Panc1 (cell line): ENCODE data around the gene TSEN15. TPM values are rescaled to one million over a fixed set of nuclear protein-coding genes. Genes with fewer than 3 reads are reported as not detected.
"Not testable (repeated sequence)": the region's sequence is repeated elsewhere in the genome, so short reads cannot be mapped to it uniquely, and the experiment has no call there.

Experiments
- ATAC-seq: fragments of 200-7000 bp; cut with Tn5 transposase; 2 replicates; pipeline ENCODE4 v1.9.1; 2020; ENCODE audit warnings: mild to moderate bottlenecking, moderate library complexity
- BruUV-seq: library from RNA; stranded (reverse); fragments of 400-500 nt; replicated peaks from 2 replicates; lab custom pipeline; 2021; lab: Mats Ljungman, UMichigan
- CTCF ChIA-PET: fragments of 300-600 bp; sonication (Branson Sonifier 250); formaldehyde crosslinking; loops from one replicate; lab custom pipeline; 2022; ENCODE audit warnings: antibody characterized with exemption; lab: Charles Lee
- POLR2A ChIA-PET: fragments of 300-600 bp; sonication (Branson Sonifier 250); formaldehyde crosslinking; loops from one replicate; lab custom pipeline; 2022; ENCODE audit warnings: antibody characterized with exemption; lab: Charles Lee
- DNase-seq: peaks from one replicate; pipeline ENCODE4 v3.0.0-alpha.2; 2010; ENCODE audit warnings: low read depth, low spot score
- H3K27ac ChIP-seq: 2 replicates; pipeline ENCODE4 v1.5.1; 2011; ENCODE audit warnings: mild to moderate bottlenecking, low read length, inconsistent platforms
- H3K27me3 ChIP-seq: fragments of 200-500 bp; sonication (Bioruptor generic); 2 replicates; pipeline ENCODE4 v1.6.0; 2014; ENCODE audit warnings: low read length, inconsistent platforms; ENCODE audit not compliant: control insufficient read depth, insufficient read depth
- H3K36me3 ChIP-seq: fragments of 200-500 bp; sonication (Bioruptor generic); 2 replicates; pipeline ENCODE4 v1.5.1; 2014; ENCODE audit warnings: inconsistent platforms, mild to moderate bottlenecking, low read length, moderate library complexity; ENCODE audit not compliant: control insufficient read depth, insufficient read depth
- H3K4me1 ChIP-seq: 2 replicates; pipeline ENCODE4 v1.5.1; 2011; ENCODE audit warnings: inconsistent platforms, mild to moderate bottlenecking, low read length, moderate library complexity; ENCODE audit not compliant: control insufficient read depth, insufficient read depth
- H3K4me3 ChIP-seq, 2 experiments: 2 replicates each; pipeline ENCODE4 v1.5.1; 2011 to 2012; ENCODE audit warnings: low read depth in 2 of 2, low read length in 2 of 2, mild to moderate bottlenecking in 2 of 2, inconsistent platforms in 1 of 2, moderate library complexity in 1 of 2
- H3K9me3 ChIP-seq: fragments of 200-500 bp; sonication (Bioruptor generic); 2 replicates; pipeline ENCODE4 v1.5.1; 2014; ENCODE audit warnings: low read depth, mild to moderate bottlenecking, inconsistent platforms, low read length, moderate library complexity; ENCODE audit not compliant: control insufficient read depth, insufficient read depth
- POLR2AphosphoS5 ChIP-seq: IDR thresholded peaks from 2 replicates; pipeline ENCODE4 v1.6.1; 2012; ENCODE audit warnings: mild to moderate bottlenecking, low read depth, low read length, moderate library complexity
- SIN3A ChIP-seq: IDR thresholded peaks from 2 replicates; pipeline ENCODE4 v1.6.1; 2012; ENCODE audit warnings: low read depth, mild to moderate bottlenecking, low read length, moderate library complexity, borderline replicate concordance; ENCODE audit not compliant: insufficient read depth
- TCF7L2 ChIP-seq: IDR thresholded peaks from 2 replicates; pipeline ENCODE4 v1.6.1; 2011; ENCODE audit warnings: mild to moderate bottlenecking, low read depth, low read length, inconsistent platforms
- in situ Hi-C: cut with HindIII; loops from 2 replicates; pipeline ENCODE4 v1.10.0; 2016; ENCODE audit warnings: low sequenced_read_pairs, low pct_unique_long_range_greater_than_20kb
- intact Hi-C: fragments of 100-400 bp; cut with micrococcal nuclease; formaldehyde crosslinking; loops from one replicate; pipeline ENCODE4 v1.10.0; 2022; ENCODE audit not compliant: unreplicated experiment
- total RNA-seq: library from RNA; stranded (reverse); gene quantifications from one replicate; pipeline ENCODE4 v1.2.1, GENCODE V29; 2021; ENCODE audit not compliant: unreplicated experiment
- TF ChIP-seq, protein P1 (sequence below), 2 experiments: IDR thresholded peaks; 2 replicates each; pipeline ENCODE4 v1.6.1; 2011 to 2012; ENCODE audit warnings: low read depth in 2 of 2, control low read depth in 1 of 2, low read length in 1 of 2, mild to moderate bottlenecking in 1 of 2, moderate library complexity in 1 of 2; ENCODE audit not compliant: insufficient read depth in 1 of 2
- TF ChIP-seq, protein P2 (sequence below): fragments of 450-650 bp; IDR thresholded peaks from 2 replicates; pipeline ENCODE4 v1.5.1; 2017; ENCODE audit warnings: mild to moderate bottlenecking

Gene TSEN15
- total RNA-seq, 1 experiment from 2014 or later = 31.4 TPM

DNA sequence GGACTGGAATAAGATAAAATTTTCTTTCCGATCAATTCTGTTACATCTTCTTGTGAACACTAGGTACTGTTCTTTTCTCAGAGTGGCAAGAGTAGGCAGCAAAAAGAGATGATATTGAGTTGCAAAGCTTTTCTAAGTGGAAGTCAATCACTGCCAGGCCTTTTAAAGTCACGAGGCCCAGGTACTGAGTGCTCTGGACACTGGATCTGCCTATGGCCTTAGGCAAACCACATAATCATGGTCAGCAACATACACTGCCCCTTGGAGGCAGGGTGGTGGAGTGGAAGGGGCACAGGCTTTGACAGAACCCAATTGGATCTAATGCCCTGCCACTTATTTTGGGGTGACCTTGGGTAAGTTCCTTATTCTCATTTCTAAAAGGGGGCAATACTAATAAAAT lies 41.5 kb downstream of the TSEN15 start:
- Histone ChIP-seq H3K36me3 (no peaks in the 10 kb centered on the region), H3K27me3 (no peaks in the 10 kb centered on the region), H3K4me3 (no peak overlapping the region), H3K27ac (no peak overlapping the region), H3K4me1 (no peaks in the 10 kb centered on the region), H3K9me3 (no peaks in the 10 kb centered on the region)
- ChIA-PET POLR2A (no interaction called here), CTCF (no interaction called here)
- BruUV-seq = no TSS peak
- no peak for DNase-seq
- TF ChIP-seq POLR2AphosphoS5 (no peak), TCF7L2 (no peak), SIN3A (no peak)
- TF ChIP-seq, protein P1, sequence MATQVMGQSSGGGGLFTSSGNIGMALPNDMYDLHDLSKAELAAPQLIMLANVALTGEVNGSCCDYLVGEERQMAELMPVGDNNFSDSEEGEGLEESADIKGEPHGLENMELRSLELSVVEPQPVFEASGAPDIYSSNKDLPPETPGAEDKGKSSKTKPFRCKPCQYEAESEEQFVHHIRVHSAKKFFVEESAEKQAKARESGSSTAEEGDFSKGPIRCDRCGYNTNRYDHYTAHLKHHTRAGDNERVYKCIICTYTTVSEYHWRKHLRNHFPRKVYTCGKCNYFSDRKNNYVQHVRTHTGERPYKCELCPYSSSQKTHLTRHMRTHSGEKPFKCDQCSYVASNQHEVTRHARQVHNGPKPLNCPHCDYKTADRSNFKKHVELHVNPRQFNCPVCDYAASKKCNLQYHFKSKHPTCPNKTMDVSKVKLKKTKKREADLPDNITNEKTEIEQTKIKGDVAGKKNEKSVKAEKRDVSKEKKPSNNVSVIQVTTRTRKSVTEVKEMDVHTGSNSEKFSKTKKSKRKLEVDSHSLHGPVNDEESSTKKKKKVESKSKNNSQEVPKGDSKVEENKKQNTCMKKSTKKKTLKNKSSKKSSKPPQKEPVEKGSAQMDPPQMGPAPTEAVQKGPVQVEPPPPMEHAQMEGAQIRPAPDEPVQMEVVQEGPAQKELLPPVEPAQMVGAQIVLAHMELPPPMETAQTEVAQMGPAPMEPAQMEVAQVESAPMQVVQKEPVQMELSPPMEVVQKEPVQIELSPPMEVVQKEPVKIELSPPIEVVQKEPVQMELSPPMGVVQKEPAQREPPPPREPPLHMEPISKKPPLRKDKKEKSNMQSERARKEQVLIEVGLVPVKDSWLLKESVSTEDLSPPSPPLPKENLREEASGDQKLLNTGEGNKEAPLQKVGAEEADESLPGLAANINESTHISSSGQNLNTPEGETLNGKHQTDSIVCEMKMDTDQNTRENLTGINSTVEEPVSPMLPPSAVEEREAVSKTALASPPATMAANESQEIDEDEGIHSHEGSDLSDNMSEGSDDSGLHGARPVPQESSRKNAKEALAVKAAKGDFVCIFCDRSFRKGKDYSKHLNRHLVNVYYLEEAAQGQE (IDR thresholded peaks at IDR 0.05; ENCODE audit: insufficient read depth in 1 of 2, low read depth in 2 of 2, low read length in 1 of 2) = no peak
- TF ChIP-seq, protein P2, sequence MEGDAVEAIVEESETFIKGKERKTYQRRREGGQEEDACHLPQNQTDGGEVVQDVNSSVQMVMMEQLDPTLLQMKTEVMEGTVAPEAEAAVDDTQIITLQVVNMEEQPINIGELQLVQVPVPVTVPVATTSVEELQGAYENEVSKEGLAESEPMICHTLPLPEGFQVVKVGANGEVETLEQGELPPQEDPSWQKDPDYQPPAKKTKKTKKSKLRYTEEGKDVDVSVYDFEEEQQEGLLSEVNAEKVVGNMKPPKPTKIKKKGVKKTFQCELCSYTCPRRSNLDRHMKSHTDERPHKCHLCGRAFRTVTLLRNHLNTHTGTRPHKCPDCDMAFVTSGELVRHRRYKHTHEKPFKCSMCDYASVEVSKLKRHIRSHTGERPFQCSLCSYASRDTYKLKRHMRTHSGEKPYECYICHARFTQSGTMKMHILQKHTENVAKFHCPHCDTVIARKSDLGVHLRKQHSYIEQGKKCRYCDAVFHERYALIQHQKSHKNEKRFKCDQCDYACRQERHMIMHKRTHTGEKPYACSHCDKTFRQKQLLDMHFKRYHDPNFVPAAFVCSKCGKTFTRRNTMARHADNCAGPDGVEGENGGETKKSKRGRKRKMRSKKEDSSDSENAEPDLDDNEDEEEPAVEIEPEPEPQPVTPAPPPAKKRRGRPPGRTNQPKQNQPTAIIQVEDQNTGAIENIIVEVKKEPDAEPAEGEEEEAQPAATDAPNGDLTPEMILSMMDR = no peak
- in situ Hi-C loops = no loop called here
- no peak for ATAC-seq
- intact Hi-C loops = no loop called here

DNA sequence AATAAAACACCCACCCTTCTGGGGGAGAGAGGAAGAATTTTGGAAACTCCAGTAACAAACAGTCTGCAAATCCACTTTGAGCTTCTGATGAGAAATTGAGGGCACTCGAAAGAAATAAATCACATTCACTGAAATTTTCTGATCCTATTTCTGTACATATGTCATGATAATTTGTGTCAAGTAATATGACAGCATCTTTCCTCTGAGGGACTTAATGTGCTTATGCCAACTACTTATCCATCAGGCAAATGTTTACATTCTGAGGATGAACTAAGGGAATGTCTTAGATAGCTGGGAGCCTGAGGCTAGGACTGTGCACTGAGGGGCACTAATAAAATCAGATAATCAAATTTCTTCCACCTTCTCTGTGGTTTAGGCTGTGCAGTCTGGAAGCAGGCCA lies 44.5 kb downstream of the TSEN15 start:
- ATAC-seq (no peak), DNase-seq (no peak)
- CTCF ChIA-PET = no interaction called here
- TF ChIP-seq TCF7L2 = no peak
- TF ChIP-seq, protein P2 = no peak
- TF ChIP-seq, protein P1 (IDR thresholded peaks at IDR 0.05; ENCODE audit: insufficient read depth in 1 of 2, low read depth in 2 of 2, low read length in 1 of 2) = no peak
- no peak for TF ChIP-seq POLR2AphosphoS5
- no peak for TF ChIP-seq SIN3A
- Histone ChIP-seq H3K4me1 (no peaks in the 10 kb centered on the region), H3K27ac (no peak overlapping the region), H3K4me3 (no peak overlapping the region), H3K27me3 (no peaks in the 10 kb centered on the region), H3K36me3 (no peaks in the 10 kb centered on the region), H3K9me3 (no peaks in the 10 kb centered on the region)
- POLR2A ChIA-PET = no interaction called here
- BruUV-seq = no TSS peak
- in situ Hi-C loops = no loop called here
- intact Hi-C loops = no loop called here

DNA sequence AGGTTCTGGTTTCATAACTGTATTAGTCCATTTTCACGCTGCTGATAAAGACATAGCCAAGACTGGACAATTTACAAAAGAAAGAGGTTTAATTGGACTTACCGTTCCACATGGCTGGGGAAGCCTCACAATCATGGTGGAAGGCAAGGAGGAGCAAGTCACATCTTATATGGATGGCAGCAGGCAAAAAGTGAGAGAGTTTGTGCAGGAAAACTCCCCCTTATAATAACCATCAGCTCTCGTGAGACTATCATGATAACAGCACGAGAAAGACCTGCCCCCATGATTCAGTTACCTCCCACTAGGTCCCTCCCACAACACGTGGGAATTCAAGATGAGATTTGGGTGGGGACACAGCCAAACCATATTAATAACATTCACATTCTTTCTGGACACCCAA lies 45.0 kb downstream of the TSEN15 start:
- in situ Hi-C loops, H3K36me3 ChIP-seq, H3K27me3 ChIP-seq, H3K4me1 ChIP-seq, CTCF ChIA-PET, BruUV-seq, intact Hi-C loops, DNase-seq, H3K9me3 ChIP-seq, ATAC-seq, H3K27ac ChIP-seq, H3K4me3 ChIP-seq, POLR2A ChIA-PET: not testable (repeated sequence)
